Tibial nerve (tissue), 4 donors: Measurements from ENCODE around the gene KCNH2.

Experiments
- EP300 ChIP-seq, 2 donors: sonication (generic); formaldehyde crosslinking; IDR thresholded peaks; one replicate each; pipeline ENCODE4 v1.6.1; 2017; ENCODE audit warnings: antibody characterized with exemption in 2 of 2, mild to moderate bottlenecking in 1 of 2
- TF ChIP-seq, protein P1 (sequence below), 5 experiments: fragments of 200-600 bp in 3 of 5; fragments of 450-650 bp in 2 of 5; sonication (generic) in 3 of 5; IDR thresholded peaks; one replicate each; pipeline ENCODE4 v1.5.1; 2016 to 2019; ENCODE audit warnings: antibody characterized with exemption in 5 of 5, mild to moderate bottlenecking in 3 of 5, moderate library complexity in 2 of 5

DNA sequence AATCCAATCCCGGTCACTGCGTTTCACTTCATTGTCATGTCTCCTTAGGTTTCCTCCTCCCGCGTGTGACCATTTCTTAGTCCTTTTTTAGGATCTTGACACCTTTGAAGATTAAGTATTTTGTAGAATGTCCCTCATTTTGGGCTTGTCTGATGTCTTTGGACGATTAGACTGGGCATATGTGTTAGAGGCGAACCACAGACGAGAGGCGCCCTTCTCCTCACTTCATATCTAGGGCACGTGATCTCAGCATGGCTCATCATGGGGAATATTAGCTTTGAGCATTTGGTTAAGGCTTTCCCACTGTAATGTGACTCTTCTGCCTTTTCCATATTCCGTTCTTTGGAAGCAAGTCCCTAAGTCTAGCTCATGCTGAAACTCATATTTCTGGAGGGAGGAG lies 59.0 kb downstream of the KCNH2 start:
- TF ChIP-seq, protein P1, sequence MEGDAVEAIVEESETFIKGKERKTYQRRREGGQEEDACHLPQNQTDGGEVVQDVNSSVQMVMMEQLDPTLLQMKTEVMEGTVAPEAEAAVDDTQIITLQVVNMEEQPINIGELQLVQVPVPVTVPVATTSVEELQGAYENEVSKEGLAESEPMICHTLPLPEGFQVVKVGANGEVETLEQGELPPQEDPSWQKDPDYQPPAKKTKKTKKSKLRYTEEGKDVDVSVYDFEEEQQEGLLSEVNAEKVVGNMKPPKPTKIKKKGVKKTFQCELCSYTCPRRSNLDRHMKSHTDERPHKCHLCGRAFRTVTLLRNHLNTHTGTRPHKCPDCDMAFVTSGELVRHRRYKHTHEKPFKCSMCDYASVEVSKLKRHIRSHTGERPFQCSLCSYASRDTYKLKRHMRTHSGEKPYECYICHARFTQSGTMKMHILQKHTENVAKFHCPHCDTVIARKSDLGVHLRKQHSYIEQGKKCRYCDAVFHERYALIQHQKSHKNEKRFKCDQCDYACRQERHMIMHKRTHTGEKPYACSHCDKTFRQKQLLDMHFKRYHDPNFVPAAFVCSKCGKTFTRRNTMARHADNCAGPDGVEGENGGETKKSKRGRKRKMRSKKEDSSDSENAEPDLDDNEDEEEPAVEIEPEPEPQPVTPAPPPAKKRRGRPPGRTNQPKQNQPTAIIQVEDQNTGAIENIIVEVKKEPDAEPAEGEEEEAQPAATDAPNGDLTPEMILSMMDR (IDR thresholded peaks at IDR 0.05) = no peak
- TF ChIP-seq EP300 (IDR thresholded peaks at IDR 0.05) = no peak
